GM19395 (cell line): ENCODE results near the gene LIN7B.
"Not testable (repeated sequence)": the region's sequence is repeated elsewhere in the genome, so short reads cannot be mapped to it uniquely, and the experiment has no call there.

Experiments used
- ATAC-seq: cut with Tn5 transposase; IDR thresholded peaks from one replicate; pipeline ENCODE4 v1.9.1; 2021; ENCODE audit warnings: mild to moderate bottlenecking, moderate library complexity; ENCODE audit not compliant: unreplicated experiment

Gene LIN7B

DNA sequence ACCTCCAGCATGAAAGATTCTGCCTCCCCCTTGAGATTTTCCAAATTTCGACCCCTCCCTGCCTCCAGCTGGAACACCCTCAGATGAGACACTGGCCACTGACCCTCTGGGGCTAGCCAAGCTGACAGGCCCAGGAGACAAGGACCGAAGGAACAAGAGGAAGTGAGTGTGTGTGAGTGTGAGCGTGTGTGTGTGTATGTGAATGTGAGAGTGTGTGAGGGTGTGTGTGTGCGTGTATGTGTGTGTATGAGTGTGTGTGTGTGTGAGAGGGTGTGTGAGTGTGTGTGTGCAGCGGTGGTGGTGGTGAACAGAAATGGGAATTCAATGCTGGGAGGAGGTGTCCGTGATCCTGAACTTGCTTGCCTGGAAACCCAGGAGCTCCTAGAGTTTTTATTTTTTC, 27.2 kb downstream of the LIN7B start:
- ATAC-seq = no peak

DNA sequence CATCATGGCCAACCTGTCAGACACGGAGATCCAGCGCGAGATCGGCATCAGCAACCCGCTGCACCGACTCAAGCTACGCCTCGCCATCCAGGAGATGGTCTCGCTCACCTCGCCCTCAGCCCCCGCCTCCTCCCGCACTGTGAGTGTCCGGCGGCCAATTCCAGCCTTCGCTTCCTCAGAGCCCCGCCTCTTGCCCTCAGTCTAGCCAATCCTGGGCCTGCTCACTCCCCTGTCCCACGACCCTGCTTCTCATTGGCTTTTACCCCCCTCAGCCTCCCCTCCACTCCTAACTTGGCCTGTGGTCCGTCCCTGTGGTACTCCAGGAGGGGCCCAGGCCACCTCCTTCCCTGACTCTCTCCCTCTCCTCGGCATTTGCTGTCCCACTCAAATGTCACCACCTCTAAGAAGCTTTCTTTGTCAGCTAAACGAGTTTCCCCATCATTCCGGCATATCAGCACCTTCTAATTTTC, 28.7 kb downstream of the LIN7B start:
- no peak for ATAC-seq

DNA sequence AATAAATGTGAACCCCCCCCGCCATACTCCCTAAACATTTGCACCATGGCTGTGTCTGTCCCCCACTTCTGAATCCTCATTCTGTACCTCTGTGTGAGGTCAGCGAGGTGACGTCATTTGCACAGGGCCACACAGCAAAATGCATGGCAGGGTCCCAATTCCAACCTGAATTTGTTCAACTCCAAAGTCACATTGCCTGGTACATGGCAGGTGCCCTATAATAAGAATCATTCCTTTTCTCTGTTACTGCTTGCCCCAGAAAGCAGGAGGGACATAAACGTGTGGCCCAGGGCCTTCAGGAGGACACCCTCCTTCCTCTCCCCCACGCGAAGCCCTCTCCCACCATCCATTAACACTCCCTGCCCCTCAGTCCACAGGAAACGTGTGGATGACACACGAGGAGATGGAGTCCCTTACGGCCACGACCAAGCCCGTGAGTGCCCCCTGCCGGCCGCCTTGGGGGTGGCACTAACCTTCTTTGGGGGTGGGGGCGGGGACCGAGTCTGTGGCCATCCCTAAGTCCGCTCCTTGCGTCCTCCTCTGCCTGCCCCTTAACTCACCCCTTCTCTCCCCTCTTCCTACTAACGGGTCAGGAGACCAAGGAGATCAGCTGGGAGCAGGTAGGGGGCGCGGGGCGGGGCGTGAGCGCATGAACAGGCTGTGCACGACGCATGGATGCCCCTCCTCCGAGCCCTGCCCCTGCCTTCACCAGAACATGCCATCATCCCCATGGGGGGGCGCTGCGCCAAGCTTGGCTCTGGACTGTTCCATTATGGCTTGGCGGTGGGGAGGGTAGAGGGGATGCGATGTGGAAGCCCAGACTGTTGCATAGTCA, 31.6 kb downstream of the LIN7B start:
- no peak for ATAC-seq

DNA sequence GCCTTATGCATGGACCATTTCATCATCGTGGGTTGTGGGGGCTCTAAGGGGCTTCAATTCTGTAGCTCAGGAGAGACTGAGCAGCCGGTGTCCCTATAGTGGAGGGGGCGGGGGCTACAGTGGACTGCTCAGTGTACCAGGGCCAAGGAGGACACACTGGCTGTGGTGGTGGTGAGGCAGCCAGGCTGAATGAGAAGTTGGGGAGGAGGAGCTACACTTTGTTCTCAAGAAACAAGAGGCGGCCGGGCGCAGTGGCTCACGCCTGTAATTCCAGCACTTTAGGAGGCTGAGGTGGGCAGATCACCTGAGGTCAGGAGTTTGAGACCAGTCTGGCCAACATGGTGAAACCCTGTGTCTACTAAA, 32.2 kb downstream of the LIN7B start:
- ATAC-seq = not testable (repeated sequence)

DNA sequence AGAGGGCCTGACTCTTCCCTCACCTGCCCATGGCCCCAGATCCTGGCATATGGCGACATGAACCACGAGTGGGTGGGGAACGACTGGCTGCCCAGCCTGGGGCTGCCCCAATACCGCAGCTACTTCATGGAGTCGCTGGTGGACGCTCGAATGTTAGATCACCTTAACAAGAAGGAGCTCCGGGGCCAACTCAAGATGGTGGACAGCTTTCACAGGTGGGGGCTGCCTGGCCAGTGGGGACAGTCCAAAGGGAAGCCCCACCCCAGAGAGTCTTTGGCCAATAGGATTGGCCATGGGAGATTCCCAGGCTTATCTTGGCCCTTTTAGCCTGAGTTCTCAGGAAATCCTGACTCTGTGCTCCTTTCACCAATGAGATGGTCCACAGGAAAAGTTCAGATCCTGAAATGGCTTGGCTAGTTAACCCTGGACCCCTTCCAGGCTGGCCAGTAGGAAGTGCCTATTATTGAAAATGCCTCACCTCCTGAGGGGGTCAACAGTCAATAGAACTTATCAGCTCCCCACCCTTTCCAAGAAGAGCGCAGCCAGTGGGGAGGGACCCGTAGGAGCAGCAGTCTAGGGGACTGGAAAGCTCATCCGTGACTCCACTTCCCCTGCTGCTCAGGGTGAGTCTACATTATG, 34.0 kb downstream of the LIN7B start:
- ATAC-seq = no peak

DNA sequence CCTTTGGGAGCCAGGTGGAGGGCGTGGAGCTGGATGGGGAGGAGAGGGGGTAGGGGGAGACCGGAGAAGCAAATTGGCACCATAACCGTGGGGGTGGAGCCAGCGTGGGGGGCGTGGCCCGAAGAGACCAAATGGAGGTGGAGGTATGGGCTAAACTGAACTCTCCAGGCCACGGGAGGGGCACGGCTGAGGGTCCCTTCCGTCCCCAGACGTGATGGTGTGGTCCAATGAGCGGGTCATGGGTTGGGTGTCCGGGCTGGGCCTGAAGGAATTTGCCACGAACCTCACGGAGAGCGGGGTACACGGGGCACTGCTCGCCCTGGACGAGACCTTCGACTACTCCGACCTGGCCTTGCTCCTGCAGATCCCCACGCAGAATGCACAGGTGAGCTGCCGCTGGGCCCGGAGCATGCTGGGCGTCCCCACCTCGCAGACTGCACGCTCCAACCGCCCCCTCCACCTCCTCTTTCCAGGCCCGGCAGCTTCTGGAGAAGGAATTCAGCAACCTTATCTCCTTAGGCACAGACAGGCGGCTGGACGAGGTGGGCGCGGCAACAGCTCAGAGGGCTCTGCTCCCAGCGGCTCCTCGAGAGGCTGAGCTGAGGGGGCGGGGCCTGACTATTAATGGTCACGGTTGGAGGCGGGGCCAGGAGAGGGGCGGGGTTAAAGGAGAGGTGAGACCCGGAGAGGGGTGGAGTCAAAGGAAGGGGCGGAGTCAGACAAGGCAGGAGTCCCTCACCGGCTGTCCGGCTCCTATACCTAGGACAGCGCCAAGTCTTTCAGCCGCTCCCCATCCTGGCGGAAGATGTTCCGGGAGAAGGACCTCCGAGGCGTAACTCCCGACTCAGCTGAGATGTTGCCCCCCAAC, 34.8 kb downstream of the LIN7B start:
- ATAC-seq = no peak

DNA sequence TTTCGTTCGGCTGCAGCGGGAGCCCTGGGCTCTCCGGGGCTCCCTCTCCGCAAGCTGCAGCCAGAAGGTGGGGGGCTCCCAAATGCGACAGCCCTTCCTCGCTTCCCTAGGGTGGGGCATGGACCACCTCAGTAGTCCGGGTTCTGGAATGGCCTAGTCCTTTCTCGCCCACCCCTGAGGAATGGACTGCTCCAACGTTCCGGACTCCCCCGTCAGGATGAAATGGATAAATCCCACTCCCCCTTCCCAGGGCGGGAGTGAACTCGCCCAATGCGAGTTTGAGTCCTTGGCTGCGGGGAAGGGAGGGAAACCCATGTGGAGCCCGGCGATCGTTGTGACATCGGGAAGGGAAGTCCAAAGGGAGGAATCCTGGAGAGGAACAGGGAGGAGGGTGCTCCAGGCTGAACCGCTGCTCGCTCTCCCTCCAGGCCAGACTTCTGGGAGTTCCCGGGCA, 35.5 kb downstream of the LIN7B start:
- ATAC-seq = no peak

- ATAC-seq = no peak
These were observed 36.2 kb downstream of the LIN7B start for GRCh38 chr19:49150106-49150943.

DNA sequence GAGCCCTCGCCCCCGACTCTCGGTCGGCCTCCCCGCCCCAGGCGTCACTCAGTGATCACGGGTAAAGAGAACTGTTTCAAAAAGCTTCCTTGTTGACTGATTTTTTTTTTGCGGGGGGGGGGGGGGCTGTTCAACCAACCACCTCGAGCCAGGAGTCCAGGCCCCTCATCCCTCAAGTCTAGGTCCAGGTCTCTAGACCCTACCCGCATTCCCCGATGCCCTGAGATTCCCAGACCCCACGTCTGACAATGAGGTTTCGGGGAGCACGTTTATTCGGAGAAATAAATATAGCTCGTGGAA, 36.7 kb downstream of the LIN7B start:
- no peak for ATAC-seq

DNA sequence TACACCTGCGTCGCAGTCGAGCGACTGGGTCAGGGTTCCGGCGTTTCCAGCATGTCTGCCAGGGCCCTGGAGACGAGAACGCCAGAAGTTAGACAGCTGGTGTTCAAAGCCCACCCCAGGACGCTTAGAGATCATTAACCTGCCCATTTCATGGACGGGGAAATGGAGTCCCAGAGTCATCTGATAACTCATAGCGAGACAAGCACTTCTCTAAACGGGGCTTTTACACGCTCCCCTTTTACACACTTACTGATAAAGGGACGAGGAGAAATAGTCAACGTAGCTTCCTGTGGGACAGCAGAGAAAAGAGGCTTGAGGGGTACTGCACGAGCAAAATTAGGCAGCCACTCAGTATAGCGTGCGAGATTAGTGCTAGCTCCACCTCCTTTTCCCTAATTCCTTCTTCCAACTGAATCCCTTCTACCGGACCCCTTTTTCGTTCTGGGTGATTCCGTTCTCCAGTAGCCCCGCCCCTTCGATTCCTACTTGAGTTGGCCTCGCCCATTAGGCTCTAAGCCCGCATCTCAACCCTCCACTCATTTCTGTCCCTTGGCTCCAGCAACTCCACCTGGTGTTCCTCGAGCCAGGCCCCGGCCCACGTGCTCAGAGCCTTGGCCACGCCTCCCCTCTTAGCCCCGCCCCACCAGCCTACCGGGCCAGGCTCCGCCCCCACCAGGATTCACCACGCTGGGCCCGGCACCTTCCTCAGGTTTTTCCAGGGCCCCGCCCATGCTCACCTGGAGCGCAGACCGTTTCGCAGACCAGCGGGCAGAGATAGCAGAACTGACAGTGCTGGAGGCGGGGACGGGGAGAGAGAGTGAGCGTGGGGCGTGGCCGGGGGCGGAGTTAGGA, 37.3 kb downstream of the LIN7B start:
- no peak for ATAC-seq

DNA sequence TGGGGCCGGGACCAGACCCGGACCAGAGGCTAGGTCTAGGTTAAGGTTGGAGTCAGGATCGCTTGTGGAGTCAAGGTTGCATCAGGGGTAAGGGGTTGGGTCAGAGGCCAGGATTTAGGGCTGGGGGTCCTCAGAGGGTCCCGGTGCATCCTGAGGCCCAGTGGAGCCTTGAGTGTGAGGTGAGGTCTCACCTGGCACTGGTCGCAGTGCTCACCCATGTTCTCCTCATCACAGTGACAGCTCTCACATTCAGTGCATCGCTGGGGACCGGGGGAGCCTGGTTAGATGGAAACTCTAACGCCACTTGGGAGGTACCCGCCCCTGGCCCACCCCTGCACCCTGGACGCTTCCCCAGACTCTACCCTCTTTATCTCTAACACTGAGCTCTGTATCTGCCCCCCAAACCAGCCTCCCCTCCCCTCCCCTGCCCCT, 38.0 kb downstream of the LIN7B start:
- no peak for ATAC-seq

GRCh38 chr19:49153167-49153809, 39.1 kb downstream of the LIN7B start:
- no peak for ATAC-seq

- no peak for ATAC-seq
These were observed 40.1 kb downstream of the LIN7B start for GRCh38 chr19:49154279-49154678.

DNA sequence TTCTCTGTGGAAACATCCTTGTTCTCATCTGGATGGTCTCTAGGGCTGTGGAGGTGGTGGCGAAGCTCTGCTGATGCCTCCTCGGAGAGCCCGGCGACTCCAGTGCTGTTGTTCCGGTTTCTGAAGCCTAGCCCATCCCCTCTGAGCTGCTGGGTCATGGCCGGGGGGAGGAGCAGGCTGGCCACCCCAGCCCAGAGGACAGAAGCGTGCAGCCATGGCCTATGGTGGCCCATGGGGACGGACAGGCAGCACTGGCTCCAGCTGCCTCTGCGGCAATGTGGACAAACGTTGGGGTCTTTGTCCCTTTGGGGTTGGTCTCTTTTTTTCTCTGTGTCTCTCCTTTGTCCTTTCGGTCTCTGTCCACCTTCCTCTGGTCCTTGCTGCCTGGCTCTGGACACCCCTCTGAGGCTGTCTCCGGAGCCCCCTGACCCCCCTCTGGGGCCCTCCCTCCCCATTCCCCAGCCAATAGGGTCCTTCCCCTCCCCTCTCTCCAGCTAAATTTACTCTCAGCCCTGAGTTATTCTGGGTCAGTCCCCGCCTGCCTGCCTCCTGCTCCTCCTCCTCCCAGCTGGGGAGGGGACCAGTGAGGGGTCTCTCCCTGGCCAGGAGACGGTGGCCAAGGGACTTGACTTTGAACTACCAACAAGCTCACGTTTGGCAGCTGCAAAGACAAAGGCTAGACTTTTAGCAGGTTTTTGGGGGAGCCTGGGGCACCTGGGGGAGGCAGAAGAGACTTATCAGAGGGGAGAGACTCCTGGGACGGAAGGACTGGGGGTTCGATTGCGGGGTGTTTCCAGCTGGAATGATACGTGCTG, 41.0 kb downstream of the LIN7B start, which contains the start of gene HRC:
HRC (minus strand) TSS at position 392 of the 815 bp plus-strand sequence; CDS start at position 233, 159 bp downstream.
- ATAC-seq = no peak

GRCh38 chr19:49155820-49156346, 41.7 kb downstream of the LIN7B start:
- ATAC-seq = no peak

DNA sequence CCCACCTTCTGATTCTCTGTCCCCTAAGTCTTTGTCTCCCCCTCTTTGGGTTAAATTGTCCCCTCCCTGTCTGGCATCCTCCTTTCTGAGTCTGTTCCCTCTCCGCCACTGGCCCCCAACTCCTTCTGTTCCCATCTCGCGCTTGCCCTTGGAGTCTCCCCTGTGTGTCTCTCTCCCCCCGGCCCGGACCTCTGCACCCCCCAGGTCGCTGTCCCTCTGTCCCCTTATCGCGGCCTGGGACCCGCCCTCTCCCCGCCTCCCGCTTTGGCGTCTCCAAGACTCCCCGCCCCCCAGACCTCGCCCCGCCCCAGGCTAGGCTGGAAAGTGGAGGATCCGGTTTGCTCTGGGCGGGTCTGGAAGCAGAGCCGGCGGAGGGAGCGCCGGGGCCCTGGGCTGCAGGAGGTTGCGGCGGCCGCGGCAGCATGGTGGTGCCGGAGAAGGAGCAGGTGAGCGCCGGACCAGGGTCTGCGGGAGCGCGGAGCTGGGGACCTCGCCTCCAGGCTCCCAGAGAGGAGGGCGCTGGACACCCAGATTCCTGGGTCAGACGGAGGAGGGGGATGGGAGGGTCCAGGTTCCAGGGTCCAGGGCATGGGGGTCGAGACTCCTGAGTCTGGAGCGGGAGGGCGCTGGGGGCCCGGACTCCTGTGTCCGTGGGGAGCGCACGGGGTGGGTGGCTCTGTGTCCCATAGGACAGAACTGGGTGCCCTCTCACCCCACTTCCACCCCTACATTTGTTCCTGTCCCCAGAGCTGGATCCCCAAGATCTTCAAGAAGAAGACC, 43.5 kb downstream of the LIN7B start, which contains the start of gene TRPM4:
TRPM4 (plus strand) TSS at position 348 of the 780 bp plus-strand sequence; CDS start at position 423, 75 bp downstream.
- no peak for ATAC-seq
